HG03565 (cell line): ENCODE data around the gene CDH13.

Source experiments
- ATAC-seq: cut with Tn5 transposase; IDR thresholded peaks from one replicate; pipeline ENCODE4 v1.9.1; 2021; ENCODE audit warnings: mild to moderate bottlenecking, moderate library complexity; ENCODE audit not compliant: unreplicated experiment

The CDH13 gene

DNA sequence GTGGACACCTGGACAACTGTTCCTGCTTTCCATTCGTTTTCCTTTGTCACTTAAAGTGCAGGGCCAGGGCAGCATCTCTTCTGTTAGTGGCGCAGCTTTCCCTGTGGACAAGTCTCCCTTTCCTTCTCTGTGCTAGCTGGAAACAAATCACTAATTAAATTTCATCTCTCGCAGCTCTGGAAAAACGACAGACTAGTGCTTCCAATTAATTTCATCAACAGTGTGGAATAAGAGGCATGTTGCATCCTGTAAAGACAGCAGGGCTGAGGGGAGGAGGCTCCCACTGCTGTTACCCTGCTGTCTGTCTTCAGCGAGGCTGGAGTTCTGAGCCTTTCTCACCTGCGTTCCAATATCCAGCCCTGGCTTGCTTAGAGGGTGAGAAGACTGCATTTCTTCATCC is 828.9 kb downstream of the CDH13 start:
- ATAC-seq = no peak

DNA sequence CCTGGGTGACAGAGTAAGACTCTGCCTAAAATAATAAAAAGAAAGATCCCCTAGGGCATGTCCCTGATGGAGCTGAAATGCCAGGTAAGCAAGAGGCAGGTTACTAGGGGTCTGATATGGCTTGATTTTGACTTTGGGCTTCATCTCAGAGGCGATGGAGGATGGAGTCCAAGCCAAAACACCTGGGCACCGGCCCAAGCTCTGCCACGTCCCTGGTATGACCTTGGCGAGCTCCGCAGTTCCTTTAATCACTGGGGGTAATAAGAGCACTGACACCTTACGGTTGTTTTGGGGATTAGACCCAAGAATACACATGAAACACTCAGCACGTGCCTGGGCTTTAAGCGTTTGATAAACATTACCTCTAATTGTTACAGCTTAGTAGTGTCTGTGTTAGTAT is 830.2 kb downstream of the CDH13 start:
- no peak for ATAC-seq

- peak; percentile 83 for ATAC-seq
Observed at GRCh38 chr16:83458612-83459011, 831.8 kb downstream of the CDH13 start.

DNA sequence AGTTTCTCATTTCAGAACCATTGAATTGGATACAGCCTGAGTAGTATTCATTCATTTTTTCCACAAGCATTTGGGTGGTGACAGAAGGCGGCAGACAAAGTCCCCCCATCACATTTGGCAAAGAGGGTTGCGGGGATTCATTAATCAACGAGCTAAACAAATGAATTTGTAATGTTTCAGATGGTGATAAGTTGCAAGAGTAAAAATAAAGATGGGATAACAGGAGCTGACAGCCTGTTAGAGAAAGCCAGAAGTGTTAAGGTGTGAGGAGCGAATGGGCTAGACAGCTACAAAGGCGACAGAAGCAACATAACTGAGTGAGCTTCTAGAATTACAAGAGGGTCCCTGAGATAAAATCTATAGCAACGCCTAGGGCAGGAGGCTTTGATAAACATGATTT is 838.2 kb downstream of the CDH13 start:
- ATAC-seq = no peak

- ATAC-seq = no peak
Observed at GRCh38 chr16:83470416-83470815, 843.6 kb downstream of the CDH13 start.

DNA sequence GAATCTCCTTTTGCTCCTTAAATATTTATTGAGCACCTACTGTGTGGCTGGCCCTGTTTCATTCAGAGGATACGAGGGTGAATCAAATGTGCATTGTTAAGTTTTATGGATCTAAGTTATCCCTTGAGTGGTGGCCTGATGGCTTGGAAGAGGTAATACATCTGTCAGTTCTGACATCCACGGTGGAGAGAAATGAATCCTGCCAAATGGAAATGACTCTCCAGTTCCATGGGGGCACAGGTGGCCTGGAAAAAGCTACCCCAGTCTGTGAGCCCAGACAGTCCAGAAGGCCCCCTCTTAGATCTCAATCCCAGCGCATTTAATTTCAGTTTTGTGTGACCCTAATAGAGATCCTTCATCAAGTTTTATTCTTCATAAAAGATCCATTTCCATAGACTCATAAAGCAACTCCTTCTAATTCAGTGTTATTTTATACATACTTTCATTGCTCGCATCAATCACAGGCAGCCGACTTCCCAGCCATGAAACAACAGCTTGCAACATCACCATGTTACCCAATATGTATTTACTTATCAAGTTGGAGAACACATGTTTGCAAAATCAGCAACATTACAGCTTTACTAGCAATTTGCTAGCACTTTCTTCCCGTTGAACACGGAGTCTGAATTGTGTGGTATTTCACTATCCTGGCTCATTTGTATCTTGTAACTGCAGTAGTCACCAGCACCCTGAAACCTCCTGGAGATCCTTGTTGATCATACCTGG is 846.2 kb downstream of the CDH13 start:
- ATAC-seq = no peak

DNA sequence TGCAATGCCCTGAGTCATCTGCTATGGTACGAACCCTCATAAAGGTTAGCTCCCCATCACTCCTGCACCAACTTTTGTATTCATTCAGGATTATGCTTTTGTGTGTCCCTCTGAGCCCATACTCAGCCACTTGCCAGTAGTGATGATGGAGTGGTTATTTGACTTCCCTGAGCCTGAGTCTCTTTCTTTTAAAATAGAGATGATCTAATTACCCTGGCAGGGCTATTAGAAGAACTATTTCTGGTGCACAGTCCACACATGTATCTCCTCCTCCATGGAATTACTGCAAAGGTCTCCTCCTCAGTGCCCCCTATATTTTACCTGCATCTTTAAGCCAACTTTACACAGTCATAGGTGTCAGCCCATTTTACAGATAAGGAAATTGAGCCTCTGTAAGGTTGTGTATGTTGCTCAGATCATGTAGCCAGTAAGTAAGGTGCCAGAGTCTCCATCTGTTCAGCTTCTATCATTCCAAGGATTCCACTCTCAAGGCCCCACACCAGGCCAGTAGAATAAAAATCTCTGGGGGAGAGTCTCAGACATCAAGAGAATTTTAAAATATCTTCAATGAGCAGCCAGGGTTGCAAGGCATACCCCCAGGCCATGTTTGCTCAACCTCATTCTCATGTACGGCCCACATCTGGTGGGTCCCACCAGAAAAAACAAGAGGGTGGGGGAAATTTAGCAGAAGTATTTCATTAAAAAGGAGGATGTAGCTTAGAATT is 847.3 kb downstream of the CDH13 start:
- no peak for ATAC-seq

GRCh38 chr16:83475108-83475507 is 848.3 kb downstream of the CDH13 start:
- no peak for ATAC-seq

DNA sequence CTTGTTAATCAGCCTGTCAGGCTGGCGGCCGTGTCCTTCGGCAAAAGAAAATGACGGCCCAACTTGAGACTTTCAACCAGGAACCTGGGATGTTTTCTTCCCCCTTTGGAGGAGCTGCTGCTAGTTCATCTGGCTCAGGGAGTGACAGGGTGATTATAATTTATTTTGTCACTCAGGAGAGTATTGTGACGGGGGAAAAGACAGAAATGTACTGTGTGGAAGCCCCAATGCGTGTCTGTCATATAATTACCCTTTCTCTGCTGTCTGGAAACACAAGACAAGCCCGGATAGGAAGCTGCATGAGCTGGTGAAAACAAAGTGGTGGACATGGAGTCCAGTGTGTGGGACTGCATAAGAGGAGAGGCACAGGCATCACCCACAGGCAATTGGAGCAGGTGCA is 854.8 kb downstream of the CDH13 start:
- no peak for ATAC-seq

GRCh38 chr16:83482545-83483162 is 855.9 kb downstream of the CDH13 start:
- no peak for ATAC-seq

DNA sequence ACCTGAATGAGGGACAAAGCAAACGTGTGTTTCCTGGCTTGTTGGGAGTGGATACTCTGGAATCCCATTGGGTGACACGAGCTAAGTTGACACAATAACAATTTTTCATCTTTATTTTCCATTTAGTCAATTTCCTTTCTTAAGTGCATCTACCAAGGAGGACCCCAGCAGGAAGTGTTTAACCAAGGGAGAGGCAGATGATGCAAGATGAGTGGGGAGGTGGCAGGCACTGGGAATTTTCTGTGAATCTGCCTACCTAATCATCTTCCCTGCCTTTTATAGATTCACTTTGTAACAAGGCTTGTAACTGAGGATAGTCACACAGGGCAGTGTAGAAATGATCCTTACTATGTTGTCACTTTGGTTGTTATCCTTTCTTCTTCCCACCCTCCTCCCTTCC is 863.3 kb downstream of the CDH13 start:
- ATAC-seq = no peak

- ATAC-seq = no peak
Observed at GRCh38 chr16:83494459-83494858, 867.7 kb downstream of the CDH13 start.

- ATAC-seq = no peak
Observed at GRCh38 chr16:83501481-83501880, 874.7 kb downstream of the CDH13 start.

GRCh38 chr16:83508295-83508694 is 881.5 kb downstream of the CDH13 start:
- ATAC-seq = no peak

GRCh38 chr16:83509316-83509715 is 882.5 kb downstream of the CDH13 start:
- ATAC-seq = no peak

DNA sequence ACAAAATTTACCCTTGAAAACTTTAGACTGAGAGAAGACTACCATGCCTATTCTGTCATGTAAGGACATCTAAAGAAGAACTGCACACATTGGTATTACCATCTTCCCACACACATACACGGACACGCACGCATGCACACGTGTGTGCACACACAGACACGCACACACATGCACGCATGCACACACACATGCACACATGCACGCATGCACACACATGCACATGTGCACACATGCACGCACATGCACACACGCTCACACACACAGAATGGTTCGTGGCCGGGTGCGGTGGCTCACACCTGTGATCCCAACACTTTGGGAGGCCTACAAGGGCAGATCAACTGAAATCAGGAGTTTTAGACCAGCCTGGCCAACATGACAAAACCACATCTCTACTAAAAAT is 884.1 kb downstream of the CDH13 start:
- no peak for ATAC-seq

- no peak for ATAC-seq
Observed at GRCh38 chr16:83513008-83513755, 886.4 kb downstream of the CDH13 start.

GRCh38 chr16:83515395-83515794 is 888.6 kb downstream of the CDH13 start:
- no peak for ATAC-seq

DNA sequence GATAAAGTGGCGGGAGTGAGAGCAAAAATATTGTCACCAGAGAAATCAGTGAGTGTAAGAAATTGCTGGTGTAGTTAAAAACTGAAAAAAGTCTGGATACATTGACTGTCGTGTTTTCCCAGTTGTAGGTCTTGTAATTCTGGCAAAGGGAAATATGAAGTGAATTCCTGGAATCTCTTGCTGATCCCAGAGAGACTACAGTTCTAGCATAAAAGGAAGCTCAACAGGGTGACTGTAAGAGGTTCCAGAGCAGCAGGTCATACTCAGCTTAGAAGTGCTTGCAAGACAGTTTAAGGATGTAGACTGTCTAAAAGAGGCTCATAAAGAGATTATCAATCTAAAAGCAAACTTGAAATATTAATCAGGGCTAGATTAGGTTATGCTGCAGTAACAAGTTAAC is 890.2 kb downstream of the CDH13 start:
- ATAC-seq = no peak

DNA sequence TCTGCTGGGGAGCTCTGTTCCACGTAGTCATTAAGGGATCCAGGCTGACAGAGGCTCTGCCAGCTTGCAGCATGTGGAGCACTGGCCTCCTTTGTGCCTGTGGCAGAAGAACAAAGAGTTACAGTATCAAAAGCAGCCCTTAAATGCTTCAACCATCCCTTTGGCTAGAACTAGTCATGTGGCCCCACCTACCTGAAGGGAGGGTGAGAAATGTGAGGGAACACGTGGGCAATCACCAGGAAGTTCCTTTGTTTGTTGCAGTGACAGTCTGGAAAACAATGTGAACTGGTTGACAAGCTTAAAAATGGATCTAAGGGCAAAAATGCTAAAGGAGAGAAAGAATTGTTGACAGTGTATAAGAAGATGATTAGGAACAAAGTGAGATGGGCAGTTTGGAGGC is 890.6 kb downstream of the CDH13 start:
- no peak for ATAC-seq

DNA sequence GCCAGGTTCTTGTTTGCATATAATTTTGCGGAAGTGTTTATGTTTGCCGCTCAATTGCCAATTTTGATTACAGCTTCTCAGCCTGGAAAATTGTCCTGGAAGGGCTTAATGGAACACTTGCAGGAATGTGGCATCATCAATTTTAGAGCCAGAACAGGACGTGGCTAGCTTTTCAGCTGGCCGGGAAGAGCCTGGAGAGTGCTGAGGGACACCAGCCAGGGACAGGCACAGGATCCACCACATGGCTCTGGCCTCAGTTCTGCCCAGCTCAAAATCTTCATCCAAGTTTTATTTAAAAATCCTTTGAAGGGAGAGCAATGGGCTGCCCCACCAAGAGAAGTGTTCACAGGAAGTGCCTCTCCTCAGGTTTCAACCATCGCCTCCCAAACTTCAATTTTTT is 893.8 kb downstream of the CDH13 start:
- no peak for ATAC-seq
